ENCODE data around the gene PRKAA2. TPM values are rescaled to one million over a fixed set of nuclear protein-coding genes. Genes with fewer than 3 reads are reported as not detected.

PRKAA2 gene
- total RNA-seq, 1 donor from 2014 or later, result 6.5 TPM

DNA sequence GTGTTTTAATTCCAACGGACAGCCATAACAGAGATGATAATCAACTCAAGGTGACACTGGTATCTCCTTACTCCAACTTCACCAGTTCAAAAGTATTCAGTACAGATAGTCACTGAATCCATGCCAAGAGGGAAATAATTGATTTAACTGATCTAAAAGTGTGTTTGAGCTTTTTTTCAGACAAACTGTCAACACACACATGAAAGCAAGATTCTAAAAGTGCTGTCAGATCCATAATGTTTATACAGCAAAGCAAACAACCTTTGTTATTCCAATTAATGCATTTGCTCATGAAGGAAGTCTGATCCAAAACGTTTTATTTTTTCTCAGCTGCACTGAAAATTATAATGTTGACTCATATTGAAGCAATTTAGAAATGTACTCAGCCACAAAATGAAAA, 5.9 kb upstream of the PRKAA2 start:
- no peak for DNase-seq (ENCODE audit: low read depth)
- no peaks in the 10 kb centered on the region for H3K27me3 ChIP-seq (ENCODE audit: control insufficient read depth, insufficient read depth, low read length)
- no peaks in the 10 kb centered on the region for H3K36me3 ChIP-seq (ENCODE audit: control insufficient read depth, insufficient read depth, low read length)
- TF ChIP-seq, protein P1, sequence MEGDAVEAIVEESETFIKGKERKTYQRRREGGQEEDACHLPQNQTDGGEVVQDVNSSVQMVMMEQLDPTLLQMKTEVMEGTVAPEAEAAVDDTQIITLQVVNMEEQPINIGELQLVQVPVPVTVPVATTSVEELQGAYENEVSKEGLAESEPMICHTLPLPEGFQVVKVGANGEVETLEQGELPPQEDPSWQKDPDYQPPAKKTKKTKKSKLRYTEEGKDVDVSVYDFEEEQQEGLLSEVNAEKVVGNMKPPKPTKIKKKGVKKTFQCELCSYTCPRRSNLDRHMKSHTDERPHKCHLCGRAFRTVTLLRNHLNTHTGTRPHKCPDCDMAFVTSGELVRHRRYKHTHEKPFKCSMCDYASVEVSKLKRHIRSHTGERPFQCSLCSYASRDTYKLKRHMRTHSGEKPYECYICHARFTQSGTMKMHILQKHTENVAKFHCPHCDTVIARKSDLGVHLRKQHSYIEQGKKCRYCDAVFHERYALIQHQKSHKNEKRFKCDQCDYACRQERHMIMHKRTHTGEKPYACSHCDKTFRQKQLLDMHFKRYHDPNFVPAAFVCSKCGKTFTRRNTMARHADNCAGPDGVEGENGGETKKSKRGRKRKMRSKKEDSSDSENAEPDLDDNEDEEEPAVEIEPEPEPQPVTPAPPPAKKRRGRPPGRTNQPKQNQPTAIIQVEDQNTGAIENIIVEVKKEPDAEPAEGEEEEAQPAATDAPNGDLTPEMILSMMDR (IDR thresholded peaks at IDR 0.05; ENCODE audit: insufficient read depth, low read length, poor library complexity, severe bottlenecking), result no peak
- H3K4me3 ChIP-seq (ENCODE audit: low read depth, low read length), result no peak overlapping the region

DNA sequence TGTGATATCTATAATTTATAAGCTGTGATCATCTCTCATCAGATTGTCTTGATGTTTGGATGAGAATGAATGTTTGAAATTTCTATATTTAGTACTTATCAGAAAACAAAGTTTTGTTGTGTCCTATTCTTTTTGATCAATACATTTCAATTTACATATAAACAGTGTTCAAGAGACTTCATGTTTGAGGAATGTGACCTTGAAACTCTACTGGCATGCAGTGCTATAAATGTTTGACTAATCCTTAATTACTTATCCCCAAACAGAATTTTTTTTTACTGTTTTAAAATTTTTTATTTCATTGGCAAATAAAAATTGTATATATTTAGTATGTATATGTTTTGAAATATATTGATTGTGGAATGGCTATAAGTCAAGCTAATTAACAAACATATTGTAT, 1.5 kb upstream of the PRKAA2 start:
- no peaks in the 10 kb centered on the region for H3K27me3 ChIP-seq (ENCODE audit: control insufficient read depth, insufficient read depth, low read length)
- no peak for DNase-seq (ENCODE audit: low read depth)
- H3K4me3 ChIP-seq (ENCODE audit: low read depth, low read length), result no peak overlapping the region
- TF ChIP-seq, protein P1 (IDR thresholded peaks at IDR 0.05; ENCODE audit: insufficient read depth, low read length, poor library complexity, severe bottlenecking), result no peak
- H3K36me3 ChIP-seq (ENCODE audit: control insufficient read depth, insufficient read depth, low read length), result no peaks in the 10 kb centered on the region

DNA sequence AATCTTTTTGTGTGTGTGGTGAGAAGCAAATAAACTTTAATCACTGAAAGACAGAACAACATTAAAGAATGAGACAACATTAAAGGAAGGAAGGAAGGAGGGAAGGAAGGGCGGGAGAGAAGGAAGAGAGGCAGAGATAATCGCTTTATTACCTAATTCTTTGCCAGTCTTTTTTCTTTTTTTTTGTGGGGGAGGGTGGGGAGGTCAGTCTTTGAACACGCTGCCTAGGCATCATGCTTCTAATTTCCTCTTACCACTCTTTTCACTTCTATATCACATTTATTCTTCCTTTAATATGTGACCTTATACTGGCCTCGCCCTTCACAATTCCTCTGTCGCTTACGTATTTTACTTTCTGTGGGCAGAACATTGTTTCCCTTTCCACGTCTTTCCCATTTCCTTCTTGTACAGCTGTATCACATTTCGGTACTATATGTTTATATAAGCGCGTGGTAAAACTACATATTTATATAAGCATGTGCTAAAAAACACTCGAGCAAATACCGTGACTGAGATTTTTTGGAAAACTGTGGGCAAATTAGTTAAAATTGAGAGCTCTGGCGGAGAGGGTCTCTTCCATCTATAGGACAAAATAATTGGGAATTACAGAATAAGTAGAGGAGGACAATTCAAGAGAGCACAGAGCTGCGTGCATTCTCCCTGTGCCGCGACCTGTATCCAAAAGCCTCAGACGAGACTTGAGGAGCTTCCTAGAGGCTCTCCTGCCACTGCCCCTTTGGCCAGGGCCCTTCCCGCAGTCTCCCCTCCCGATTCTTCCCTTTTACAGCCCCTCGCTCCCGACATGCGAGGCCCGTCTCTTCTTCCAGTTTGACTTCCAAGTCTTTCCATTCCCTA, 823 bp upstream of the PRKAA2 start:
- Histone ChIP-seq H3K36me3 (ENCODE audit: control insufficient read depth, insufficient read depth, low read length) (no peaks in the 10 kb centered on the region), H3K4me3 (ENCODE audit: low read depth, low read length) (peak overlapping the region; percentile 94), H3K27me3 (ENCODE audit: control insufficient read depth, insufficient read depth, low read length) (no peaks in the 10 kb centered on the region)
- DNase-seq (ENCODE audit: low read depth), result no peak
- TF ChIP-seq, protein P1 (IDR thresholded peaks at IDR 0.05; ENCODE audit: insufficient read depth, low read length, poor library complexity, severe bottlenecking), result no peak

DNA sequence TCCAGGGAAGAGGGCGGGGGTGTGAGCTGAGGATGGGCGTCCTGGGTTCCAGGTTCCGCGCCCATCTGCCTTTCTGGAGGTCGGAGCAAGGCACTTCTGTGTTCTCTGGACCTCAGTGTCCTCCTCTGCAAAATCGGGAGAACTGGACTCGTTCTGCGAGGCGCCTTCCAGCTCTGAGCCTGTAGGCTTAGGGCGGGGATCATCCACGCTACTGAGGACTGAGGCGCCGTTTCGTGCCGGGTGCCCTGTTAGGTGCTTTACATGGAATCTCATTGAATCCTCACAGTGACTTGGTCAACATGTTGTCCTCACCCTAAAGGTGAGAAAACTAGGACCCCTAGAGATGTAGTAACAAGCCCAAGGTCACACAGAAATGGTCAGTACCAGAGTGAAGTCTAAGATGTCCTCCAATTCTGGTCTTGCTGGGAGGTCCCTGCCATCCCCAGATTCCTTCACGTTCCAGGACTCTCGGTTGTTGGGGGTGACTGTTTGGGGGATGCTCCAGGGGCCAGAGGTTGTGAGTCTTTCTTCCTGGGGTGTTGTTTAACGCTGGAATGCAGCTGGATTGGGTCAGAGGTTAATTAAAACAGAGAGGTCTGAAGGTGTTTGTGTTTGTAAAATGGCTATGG, 677 bp downstream of the PRKAA2 start:
- H3K27me3 ChIP-seq (ENCODE audit: control insufficient read depth, insufficient read depth, low read length), result no peaks in the 10 kb centered on the region
- TF ChIP-seq, protein P1 (IDR thresholded peaks at IDR 0.05; ENCODE audit: insufficient read depth, low read length, poor library complexity, severe bottlenecking), result no peak
- no peak for DNase-seq (ENCODE audit: low read depth)
- no peaks in the 10 kb centered on the region for H3K36me3 ChIP-seq (ENCODE audit: control insufficient read depth, insufficient read depth, low read length)
- H3K4me3 ChIP-seq (ENCODE audit: low read depth, low read length), result peak overlapping the region; percentile 94

DNA sequence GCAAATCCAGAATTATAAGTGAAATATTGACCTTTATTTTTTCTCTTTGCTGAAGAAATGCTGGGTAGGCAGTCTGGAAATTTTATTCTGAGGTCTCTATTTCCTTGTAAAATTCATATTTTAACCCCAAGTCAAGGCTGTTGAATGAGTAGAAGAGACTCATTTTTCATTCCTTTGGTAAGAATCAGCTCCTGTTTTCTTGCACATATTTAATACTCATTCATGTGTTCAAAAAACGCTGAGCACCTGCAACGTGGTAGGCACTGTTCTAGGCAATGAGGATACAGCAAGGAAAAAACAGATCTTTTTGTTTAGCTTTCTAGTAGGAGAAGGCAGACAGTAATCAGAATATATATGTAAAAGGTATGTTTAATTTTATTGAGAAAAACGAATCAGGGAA, 1.5 kb downstream of the PRKAA2 start:
- no peak overlapping the region for H3K4me3 ChIP-seq (ENCODE audit: low read depth, low read length)
- no peak for DNase-seq (ENCODE audit: low read depth)
- H3K27me3 ChIP-seq (ENCODE audit: control insufficient read depth, insufficient read depth, low read length), result no peaks in the 10 kb centered on the region
- no peaks in the 10 kb centered on the region for H3K36me3 ChIP-seq (ENCODE audit: control insufficient read depth, insufficient read depth, low read length)
- TF ChIP-seq, protein P1 (IDR thresholded peaks at IDR 0.05; ENCODE audit: insufficient read depth, low read length, poor library complexity, severe bottlenecking), result no peak

All from kidney epithelial cell (primary cell).